ENCODE measurements around the gene VGLL1. TPM values are rescaled to one million over a fixed set of nuclear protein-coding genes. Genes with fewer than 3 reads are reported as not detected.

The VGLL1 gene
- total RNA-seq, 1 donor from 2014 or later, result not detected

DNA sequence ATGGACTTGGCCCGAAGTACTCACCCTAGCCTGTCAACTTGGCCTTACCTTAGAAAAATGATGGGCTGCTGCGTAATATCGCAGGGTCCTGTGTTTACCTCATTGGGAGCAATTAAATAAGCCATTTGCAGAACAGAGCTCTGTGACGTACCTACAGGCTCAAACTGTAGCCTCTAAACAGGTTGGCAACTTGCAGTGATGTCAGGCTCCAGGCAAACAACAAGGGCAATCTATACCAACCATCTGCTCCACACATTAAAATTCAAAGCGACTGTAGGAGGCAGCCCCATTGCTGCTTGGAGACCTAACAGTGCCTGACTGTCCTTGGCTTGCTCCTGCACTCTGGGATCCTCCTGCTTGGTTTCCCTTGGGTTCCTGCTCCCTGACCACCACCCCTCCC lies 17.2 kb downstream of the VGLL1 start:
- DNase-seq (ENCODE audit: low read depth), result no peak

DNA sequence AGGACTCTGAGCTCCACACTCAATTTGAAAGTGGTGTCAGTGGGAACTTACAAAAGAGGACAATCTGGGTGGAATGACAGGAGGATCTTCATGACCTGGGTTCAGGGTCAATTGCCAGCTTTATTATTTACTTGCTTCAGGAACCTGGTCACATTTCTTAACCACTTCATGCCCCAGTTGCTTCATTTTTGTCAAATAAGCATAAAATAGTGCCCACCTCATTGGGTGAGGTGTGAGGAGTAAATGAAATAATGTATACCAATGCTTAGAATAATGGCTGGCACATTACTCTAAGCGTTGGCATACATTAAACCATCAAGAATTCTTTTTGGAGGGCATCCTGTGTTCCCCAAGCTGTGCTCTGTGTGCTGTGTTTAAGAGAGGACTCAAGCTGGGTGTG lies 19.4 kb downstream of the VGLL1 start:
- DNase-seq (ENCODE audit: low read depth), result no peak

DNA sequence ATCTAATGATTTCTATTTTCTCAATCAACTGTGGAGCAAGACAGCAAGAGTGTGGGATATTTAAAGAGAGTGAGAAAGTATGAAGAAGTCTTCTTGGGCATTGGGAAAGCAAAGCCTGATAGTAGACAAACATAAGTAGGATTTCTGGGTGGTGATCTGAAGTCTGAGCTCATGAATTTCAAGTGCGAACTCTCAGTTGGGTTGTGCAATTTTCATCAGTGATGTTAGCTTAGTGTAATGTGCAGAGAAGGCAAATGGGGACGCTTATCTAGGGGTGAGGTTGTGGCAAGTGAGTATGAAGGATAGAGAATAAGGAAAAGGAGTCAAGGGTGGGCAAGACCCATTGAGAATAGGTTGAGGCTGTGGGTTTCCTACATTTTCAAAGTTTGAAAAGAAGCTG lies 23.7 kb downstream of the VGLL1 start:
- DNase-seq (ENCODE audit: low read depth), result no peak

DNA sequence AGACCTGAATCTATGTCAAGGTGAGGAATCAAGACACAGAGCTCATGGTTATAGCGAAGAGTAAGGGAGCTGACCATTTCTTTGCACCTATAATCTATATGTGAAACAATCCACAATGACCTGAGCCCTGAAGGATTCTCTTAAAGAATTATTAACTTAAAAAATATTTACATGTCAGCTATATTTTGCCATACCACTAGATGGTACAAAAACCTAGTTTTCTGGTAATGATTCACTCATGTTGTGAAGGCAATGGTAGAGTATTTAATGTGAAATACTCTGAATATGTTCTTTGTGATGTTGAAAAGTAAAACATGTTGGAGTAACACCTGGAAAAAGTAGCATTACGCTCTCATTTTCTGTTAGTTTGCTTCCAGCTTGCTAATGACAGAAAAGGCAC lies 40.0 kb downstream of the VGLL1 start:
- no peak for DNase-seq (ENCODE audit: low read depth)

DNA sequence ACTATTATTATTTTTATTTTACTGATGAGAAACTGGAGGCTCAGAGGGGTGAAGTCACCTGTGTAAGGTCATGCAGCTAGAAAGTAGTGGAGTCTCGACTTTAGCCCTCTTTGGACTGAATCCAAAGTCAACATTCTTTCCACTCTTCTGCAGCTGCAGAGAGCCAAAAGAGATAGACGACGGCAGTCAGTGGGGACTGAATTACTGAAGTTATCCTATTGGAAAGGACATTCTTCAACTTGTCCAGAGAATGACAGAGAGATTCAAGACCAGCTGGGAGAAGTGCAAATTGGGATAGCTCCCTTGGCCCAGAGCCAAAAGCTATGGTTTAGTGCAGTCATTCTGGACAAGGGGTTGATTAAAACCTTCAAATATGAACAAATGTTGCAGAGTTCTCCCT lies 42.5 kb downstream of the VGLL1 start:
- peak; percentile 0 for DNase-seq (ENCODE audit: low read depth)

DNA sequence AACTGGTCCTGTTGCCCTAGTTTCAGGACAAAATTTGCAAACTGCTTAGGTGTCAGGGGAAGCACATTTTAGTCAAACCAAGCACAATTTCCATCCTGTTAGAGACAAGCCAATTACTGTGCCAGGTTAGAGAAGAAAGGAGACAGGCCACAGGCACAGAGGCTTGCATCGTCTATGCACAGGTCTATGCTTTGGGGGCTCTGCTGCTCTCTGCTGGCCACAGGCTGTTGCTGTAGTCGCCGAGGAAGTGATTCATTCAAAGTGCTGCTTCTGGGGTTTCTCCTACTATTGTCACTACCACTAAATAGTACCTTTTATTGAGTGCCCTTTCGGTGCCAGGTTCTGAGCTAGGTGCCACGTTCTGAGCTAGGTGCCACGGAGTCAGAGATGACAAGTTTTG lies 45.5 kb downstream of the VGLL1 start:
- DNase-seq (ENCODE audit: low read depth), result peak; percentile 38

DNA sequence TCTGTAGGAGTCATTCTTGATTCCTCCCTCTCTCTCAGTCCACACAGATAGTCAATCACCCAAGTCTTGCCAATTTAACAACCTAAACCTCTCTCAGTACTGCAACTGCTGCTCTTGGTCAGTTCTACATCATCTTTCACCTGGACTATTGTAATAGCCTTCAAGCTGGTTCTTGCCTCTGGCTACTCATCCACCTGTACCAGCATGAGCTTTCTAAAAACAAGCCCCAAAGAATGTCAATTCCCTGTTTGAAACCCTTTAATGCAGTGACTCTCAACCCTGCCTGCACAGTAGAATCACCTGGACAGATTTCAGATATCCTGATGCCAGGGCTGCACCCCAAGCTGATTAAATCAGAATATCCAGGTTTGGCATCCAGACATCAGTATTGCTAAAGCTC lies 48.3 kb downstream of the VGLL1 start:
- DNase-seq (ENCODE audit: low read depth), result no peak

DNA sequence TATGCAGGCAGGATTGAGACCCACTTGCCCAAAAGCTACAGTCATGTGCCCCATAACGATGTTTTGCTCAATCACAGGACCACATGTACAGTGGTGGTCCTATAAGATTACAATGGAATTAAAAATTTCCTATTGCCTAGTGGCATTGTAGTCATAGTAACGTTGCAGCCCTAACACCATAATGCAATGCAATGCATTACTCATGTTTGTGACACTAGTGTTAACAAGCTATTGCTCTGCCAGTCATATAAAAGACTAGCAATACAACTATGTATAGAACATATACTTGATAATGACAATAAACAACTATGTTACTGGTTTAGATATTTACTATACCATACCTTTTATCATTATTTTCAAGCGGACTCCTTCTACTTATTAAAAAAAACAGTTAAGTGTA lies 50.6 kb downstream of the VGLL1 start:
- DNase-seq (ENCODE audit: low read depth), result no peak

DNA sequence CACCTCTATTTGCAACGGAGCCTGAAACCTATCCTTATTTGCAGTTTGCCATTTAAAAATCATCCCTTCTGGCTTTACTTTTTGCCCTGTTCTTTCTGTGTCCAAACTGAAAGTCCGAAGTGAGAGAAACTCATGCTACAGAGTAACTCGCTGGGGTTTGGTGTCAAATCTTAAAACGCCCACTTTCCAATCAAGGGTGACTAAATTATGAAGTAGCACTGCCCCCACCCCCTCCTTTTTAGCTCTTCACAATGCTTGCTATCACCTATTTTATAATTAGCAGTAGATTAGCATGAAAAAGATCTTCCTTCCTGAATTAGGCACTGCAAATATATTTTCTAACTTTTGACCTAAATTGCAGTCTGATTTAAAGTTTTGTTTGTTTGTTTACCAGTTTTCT lies 52.5 kb downstream of the VGLL1 start:
- no peak for DNase-seq (ENCODE audit: low read depth)

DNA sequence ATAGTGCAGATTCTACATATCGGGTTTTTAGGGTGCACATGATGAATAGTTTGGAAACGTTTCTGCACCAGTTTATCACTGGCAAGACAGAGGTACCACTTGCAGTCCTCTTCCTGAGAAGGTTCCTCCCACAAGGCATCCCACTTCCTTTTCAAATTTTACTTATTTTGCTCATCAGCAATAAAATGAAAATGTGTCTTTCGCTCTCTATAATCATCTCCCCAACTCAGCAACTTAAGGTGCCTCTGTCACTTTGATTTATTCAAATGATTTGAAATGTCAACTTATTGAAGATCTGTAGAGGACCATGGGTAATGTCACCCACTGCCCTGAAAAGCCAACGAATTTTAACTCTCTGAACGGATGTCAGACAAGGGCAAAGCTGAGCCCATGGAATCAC lies 53.2 kb downstream of the VGLL1 start:
- DNase-seq (ENCODE audit: low read depth), result no peak

DNA sequence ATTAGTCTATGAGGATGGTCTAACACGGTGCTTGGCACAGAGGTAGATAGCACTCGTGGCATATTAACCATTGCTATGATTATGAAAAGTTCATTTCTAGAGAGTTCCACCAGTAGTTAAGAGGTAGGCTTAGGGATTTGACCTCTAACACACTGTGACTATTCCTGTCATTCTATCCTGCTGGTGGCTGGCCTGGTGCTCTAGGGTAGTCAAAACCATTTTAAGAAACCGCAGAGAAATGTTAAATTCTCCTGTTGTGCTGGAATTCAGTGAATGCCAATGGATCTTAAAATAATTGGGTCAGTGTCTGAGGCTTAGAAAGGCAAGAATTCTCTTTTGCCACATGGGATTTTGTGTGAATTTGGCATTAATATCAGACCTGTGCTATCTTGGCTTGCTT lies 53.9 kb downstream of the VGLL1 start:
- peak; percentile 0 for DNase-seq (ENCODE audit: low read depth)

DNA sequence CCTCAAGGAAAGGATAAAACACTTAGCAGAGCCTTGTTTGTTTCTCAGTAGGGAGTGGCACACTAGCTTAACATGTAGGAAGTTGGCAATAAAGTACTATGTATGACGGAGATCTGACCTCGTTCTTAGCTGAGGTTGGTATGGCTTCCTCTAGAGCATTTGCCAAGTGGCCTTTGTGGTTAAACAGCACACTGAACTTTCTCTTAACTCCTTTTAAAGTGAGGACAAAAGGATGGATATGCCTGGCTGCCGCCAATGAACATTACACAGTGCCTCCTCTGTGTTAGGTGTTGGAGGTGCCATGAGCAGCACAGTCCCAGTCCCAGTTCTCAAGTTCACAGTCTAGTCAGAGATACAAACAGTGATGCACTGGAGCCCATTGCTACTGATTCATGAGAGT lies 54.4 kb downstream of the VGLL1 start:
- peak; percentile 0 for DNase-seq (ENCODE audit: low read depth)

DNA sequence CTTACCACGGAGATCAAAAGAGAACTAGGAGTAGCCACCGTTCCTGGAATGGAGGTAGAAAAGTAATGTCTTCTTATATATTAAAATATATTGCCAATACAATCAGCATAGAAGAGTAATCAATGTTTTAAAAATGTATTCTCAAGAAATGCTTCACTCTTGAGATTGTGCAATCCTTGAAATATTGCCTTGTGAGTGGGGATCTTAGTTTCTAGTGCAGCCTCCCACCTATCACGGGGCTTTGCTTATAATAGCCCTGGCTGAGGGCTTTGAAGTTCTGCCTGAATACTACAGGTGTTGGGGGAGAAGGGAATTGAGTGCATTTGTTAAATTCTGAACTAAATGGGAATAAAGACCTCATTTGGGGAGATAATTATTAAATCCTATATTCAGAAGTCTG lies 55.5 kb downstream of the VGLL1 start:
- no peak for DNase-seq (ENCODE audit: low read depth)

DNA sequence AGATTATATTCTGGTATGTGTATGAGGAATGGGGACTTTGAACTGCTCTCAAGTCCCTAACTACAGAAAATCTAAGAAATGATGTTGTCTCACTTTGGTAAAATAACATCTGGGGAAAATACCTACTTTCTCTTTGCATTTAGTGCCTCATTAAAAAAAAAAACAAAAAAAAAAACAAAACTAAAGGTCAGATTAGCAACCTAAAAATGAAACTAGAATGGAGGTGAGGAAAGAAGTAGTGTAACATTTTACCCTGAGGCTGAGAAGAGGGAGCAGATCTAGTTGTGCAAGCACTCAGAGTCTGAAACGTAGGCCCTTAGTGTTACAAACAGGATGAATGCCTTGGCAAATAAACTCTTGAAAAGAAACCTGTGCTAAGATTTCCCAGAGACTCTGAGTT lies 56.0 kb downstream of the VGLL1 start:
- DNase-seq (ENCODE audit: low read depth), result no peak

DNA sequence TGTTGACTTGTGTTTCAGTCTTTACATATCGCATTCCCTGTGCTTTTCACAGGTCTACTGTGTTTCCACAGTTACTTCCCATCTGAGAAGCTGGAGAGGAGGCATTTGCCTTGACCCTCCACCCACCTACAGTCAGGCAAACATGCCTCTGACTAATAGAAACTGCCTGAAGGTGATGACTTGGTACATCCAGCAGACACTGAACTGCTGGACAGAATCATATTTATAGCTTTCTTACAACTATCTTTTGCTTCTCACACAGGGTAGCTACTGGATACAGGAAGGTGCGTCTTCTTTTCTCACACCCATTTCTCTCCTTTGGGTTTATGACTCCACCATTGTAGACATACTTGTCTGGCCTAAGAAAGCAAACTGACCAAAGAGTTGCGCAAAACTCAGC lies 58.0 kb downstream of the VGLL1 start:
- DNase-seq (ENCODE audit: low read depth), result no peak

DNA sequence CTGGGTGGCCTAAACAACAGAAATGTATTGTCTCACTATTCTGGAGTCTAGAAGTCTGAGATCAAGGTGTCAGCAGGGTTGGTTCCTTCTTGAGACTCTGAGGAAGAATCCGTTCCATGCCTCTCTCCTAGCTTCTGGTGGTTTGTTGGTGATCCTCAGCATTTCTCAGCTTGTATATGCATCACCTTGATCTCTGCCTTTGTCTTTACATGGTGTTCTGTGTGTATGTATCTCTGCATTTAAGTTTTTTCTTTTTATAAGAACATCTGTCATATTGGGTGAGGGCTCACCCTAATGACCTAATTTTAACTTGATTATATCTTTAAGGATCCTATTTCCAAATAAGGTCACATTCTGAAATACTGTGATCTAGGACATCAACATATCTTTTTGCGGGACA lies 65.3 kb downstream of the VGLL1 start:
- DNase-seq (ENCODE audit: low read depth), result no peak

DNA sequence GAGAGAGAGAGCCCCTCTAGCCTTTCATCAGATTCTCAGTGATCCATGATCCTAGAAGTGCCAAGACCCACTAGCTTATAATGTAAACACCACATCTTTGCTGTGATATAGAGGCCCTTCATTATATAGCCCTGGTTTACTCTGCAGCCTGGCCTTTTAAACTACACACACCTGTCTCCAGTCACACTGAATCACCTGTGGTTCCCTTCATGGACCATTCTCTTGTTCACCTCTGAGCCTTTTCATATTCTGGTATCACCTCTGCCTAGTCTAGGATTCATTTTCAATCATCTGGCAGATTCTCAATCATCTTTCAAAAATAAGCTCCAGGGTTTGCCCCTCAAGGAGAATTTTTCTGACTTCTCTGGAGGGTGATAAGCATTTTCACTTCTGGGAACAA lies 65.9 kb downstream of the VGLL1 start:
- DNase-seq (ENCODE audit: low read depth), result no peak

DNA sequence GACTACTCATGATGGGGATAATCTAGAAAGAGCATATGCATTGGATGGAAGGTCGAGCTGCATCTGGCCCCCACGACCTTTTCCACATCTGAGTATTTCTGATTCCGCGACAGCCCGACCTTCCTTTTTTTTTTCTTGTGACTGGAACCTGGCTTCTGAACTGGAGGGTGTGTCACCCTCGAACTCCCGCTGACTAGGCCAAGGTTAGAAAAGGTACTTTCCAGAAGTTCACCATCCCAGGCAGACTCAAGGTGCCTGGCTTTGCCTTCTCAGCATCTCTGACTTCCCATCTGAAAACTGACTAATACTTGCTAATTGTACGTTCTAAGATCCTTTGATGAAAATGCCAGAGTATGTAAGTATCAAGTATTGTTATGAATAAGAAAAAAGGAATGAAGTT lies 66.6 kb downstream of the VGLL1 start:
- no peak for DNase-seq (ENCODE audit: low read depth)

DNA sequence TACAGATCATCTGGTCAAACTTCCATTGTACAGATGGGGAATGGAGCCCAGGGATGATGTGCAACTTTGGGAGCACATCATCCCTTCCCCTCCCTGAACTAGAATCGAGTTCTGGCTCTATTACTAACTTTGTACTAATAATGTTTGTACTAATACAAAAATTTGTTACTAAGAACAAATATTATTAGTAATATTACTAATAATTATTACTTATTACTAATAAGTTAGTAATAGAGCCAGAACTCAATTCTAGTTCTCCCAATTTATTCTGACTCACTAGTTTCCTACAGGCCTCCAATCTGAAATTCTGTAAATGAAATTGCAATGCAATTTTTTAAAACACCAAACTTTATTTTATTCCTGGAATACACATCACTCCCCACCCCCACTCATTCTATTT lies 68.0 kb downstream of the VGLL1 start:
- DNase-seq (ENCODE audit: low read depth), result no peak

MicroRNAs within 50 kb of the gene (microRNA counts, 767-probe panel; counts per million panel counts)
- microRNA hsa-miR-934, result not detected

Small RNA genes lying within 50 kb of the gene (microRNA-seq; reads per million reads assigned to microRNA genes)
- gene MIR934, result not detected

Other genes with a start within 250 kb of the VGLL1 start
- gene ADGRG4, start 231.3 kb upstream of the VGLL1 start, total RNA-seq, result not detected in 2 replicates
- not detected in 2 replicates for gene BRS3, start 44.3 kb upstream of the VGLL1 start, total RNA-seq
- gene HTATSF1, start 34.6 kb upstream of the VGLL1 start, total RNA-seq, result 95.3 and 101 TPM in 2 replicates
- not detected in 2 replicates for gene CD40LG, start 115.9 kb downstream of the VGLL1 start, total RNA-seq
- 59.1 and 65.5 TPM in 2 replicates for gene ARHGEF6, start 248.7 kb downstream of the VGLL1 start, total RNA-seq